CD4-positive, alpha-beta T cell treated with Interleukin-6 at 100 ng/mL for 8 hours (primary cell): ENCODE results near the gene TARS2.

Experiments used
- DNase-seq: peaks from one replicate; pipeline ENCODE4 v3.0.0-alpha.2; 2020; ENCODE audit warnings: mixed read lengths, low spot score

The TARS2 gene

DNA sequence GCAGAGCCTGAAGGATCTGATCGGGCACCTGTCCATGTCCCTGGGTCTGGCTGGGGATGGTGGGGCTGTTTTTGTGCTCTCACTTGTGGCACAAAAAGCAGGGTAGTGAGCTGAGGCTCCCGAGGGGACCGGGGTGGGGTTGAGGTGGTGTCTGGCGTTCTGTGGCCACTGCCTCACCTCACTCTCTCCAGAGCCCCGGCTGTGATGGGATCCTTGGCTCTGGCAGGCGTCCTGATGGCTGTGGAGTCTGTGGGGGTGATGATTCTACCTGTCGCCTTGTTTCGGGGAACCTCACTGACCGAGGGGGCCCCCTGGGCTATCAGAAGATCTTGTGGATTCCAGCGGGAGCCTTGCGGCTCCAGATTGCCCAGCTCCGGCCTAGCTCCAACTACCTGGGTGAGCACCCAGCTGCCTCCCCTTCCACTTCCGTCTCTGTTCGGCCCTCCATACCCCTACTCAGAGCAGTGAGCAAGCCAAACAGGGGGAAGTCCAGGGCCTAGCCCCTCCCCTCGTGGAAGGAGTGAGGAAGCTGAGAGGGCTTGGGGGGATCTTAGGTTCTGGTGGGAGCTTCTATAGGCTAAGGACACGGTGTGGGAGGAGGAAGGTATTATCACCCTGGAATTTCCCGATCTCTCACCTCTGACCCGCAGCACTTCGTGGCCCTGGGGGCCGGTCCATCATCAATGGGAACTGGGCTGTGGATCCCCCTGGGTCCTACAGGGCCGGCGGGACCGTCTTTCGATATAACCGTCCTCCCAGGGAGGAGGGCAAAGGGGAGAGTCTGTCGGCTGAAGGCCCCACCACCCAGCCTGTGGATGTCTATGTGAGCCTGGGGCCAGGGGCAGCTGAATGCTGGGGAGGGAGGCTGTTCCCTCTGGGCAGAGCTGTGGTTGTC is 69.0 kb downstream of the TARS2 start:
- no peak for DNase-seq

- DNase-seq: no peak
Observed at GRCh38 chr1:150557065-150557600, 69.9 kb downstream of the TARS2 start.
